Activated T-helper 9 cell treated with anti-CD3 and anti-CD28 coated beads, Interleukin-2, amount 50 U/mL, for 16 hours (primary cell): Measurements from ENCODE around the gene EPN3.

ENCODE experiments used
- DNase-seq: peaks from one replicate; pipeline ENCODE4 v3.0.0-alpha.2; 2020; ENCODE audit warnings: low read depth

Gene EPN3

GRCh38 chr17:50570032-50570431 lies 37.5 kb downstream of the EPN3 start:
- no peak for DNase-seq

- DNase-seq: no peak
Measured at GRCh38 chr17:50570528-50570927, 38.0 kb downstream of the EPN3 start.

- DNase-seq: no peak
Measured at GRCh38 chr17:50571681-50572080, 39.1 kb downstream of the EPN3 start.

- DNase-seq: no peak
Measured at GRCh38 chr17:50572541-50572940, 40.0 kb downstream of the EPN3 start.

- DNase-seq: no peak
Measured at GRCh38 chr17:50573866-50574611, 41.5 kb downstream of the EPN3 start.

DNA sequence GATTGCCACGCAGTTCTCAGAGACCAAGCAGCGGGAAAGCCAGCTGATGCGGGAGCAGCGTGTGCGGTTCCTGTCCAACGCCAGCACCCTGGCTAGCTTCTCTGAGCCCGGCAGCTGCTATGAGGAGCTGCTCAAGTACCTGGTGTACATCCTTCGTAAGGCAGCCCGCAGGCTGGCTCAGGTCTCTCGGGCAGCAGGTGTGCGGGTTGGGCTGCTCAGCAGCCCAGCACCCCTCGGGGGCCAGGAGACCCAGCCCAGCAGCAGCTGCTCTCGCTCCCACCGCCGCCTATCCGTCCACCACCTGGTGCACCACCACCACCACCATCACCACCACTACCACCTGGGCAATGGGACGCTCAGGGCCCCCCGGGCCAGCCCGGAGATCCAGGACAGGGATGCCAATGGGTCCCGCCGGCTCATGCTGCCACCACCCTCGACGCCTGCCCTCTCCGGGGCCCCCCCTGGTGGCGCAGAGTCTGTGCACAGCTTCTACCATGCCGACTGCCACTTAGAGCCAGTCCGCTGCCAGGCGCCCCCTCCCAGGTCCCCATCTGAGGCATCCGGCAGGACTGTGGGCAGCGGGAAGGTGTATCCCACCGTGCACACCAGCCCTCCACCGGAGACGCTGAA lies 43.2 kb downstream of the EPN3 start:
- DNase-seq: no peak

DNA sequence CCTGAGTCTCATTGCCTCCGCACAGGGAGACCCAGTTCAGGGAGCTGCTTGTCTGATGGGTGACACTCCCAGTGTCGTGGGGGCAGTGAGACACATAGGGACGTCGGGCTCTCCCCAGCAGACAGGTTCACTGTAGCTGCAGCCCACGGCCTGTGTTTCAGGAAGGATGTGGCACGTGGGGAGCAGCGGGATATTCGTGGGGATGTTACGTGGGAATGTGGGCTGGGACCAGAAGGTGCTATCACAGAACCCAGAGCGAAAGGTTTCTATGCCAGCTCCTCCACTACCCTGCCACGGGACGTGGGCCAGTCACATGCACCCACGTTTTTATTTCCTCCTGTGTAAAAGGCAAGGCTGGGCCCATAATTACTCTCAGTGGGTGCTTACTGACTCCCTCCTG lies 44.3 kb downstream of the EPN3 start:
- no peak for DNase-seq

DNA sequence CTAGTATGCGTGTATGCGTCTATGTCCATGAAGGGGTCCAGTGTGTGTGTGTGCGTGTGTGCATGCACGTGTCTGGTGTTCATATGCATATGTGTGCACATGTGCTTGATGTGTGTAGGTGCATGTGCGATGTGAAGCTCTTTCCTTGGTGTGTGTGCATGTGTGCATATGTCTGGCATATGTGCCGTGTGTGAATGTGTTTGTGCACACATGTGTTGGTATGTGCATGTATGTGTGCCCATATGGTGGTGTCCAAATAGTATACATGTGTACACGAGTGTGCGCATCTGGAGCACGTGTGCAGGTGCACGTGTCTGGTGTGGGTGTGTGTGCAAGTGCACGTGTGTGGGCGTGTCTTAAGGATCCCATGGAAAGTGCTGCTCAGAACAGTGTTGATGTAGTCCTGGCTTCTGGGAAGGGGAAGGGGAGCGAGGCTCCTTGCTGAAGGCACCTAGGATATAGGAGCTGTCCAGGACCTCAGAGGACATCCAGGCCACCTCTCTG lies 45.0 kb downstream of the EPN3 start:
- DNase-seq: no peak

DNA sequence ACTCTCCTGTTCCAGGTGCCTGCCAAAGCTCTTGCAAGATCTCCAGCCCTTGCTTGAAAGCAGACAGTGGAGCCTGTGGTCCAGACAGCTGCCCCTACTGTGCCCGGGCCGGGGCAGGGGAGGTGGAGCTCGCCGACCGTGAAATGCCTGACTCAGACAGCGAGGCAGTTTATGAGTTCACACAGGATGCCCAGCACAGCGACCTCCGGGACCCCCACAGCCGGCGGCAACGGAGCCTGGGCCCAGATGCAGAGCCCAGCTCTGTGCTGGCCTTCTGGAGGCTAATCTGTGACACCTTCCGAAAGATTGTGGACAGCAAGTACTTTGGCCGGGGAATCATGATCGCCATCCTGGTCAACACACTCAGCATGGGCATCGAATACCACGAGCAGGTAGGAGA lies 45.6 kb downstream of the EPN3 start:
- no peak for DNase-seq

GRCh38 chr17:50579399-50579798 lies 46.9 kb downstream of the EPN3 start:
- DNase-seq: no peak

GRCh38 chr17:50580646-50581045 lies 48.1 kb downstream of the EPN3 start:
- no peak for DNase-seq

DNA sequence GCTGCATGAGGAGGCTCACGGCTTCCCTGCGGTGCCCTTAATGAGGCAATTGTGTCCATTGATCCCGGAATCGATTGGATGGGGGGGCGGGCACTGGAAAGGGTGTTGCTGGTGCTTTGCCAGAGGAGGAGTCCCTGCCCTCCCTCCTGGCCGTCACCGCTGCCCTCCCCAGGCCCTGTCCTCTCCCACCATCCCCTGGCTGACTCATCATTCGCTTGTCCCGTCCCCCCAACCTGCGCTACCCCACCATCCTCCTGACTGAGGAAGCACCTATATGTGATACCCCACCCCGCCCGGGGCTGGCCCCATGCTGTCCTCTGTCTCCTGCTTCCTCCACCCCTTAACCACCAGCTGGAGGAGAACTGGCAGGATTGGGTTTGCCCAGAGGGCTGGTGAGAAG lies 48.8 kb downstream of the EPN3 start:
- DNase-seq: no peak

DNA sequence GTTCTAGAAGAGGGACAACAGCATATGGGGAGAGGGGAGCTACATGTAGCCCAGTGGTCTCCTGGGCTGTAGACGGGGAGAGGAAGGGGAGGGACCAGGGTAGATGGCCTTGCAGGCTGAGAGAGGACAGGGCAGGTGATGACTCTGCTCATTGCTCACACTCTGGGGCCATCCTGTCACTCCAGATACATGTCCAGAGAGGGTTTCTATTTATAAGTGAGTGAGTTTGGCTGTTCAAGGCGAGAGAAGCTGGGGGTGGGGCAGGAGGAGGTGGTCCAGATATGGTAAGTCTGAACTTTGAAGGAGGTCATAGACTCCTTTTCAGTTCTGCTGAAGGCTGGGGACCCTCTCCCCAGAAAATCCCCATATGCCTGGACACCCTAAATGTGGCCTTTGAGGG lies 50.2 kb downstream of the EPN3 start:
- DNase-seq: no peak

- DNase-seq: no peak
Measured at GRCh38 chr17:50583641-50584040, 51.1 kb downstream of the EPN3 start.

DNA sequence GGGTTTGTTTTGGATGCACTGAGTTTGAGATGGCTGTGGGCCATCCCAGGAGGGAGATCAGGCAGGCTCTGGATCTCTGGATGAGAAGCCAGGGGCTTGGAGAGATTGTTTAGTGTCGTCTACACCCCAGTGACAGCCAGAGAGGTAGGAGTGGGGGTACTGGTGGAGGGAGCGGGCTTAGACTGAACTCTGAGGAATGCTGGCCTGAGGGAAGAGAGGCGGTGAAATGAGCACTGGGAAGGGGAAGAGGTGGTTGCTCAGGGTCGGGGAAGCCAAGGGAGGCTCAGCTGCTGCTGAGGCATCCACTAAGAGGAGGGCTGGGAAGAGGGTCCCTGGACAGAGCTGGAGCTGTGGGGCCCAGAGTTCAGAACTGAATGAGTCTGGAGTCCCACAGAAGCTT lies 51.6 kb downstream of the EPN3 start:
- DNase-seq: no peak

- no peak for DNase-seq
Measured at GRCh38 chr17:50584749-50585148, 52.2 kb downstream of the EPN3 start.

- no peak for DNase-seq
Measured at GRCh38 chr17:50585346-50585745, 52.8 kb downstream of the EPN3 start.

DNA sequence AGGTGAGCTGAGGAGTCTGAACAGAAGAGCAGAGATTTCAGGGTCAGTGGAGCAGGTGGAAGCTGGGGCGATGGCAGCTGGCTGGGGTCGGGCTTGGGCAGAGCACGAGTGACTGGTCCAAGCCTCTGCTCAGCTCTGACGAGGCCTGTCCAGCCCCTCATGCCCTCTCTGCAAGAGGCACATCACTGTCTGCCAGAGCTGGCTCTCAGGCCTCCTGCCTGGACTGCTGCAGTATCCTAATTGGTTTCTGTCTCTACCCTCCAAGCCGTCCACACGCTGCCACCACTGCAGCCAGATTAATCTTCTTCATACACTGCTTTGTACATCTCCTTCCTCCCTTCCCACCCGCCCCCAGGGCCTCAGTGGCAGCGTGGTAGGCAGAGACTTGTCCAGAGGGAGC lies 53.4 kb downstream of the EPN3 start:
- DNase-seq: no peak

GRCh38 chr17:50586421-50587247 lies 54.1 kb downstream of the EPN3 start:
- no peak for DNase-seq

GRCh38 chr17:50587571-50587970 lies 55.0 kb downstream of the EPN3 start:
- no peak for DNase-seq

GRCh38 chr17:50588391-50589049 lies 56.0 kb downstream of the EPN3 start:
- DNase-seq: no peak

- no peak for DNase-seq
Measured at GRCh38 chr17:50589095-50589705, 56.7 kb downstream of the EPN3 start.
